HepG2 (cell line): ENCODE measurements around the gene LIME1. TPM values are rescaled to one million over a fixed set of nuclear protein-coding genes. Genes with fewer than 3 reads are reported as not detected.

Source experiments
- ATF5 ChIP-seq: sonication (generic); formaldehyde crosslinking; IDR thresholded peaks from 2 replicates; pipeline ENCODE4 v1.4.0; 2020; ENCODE audit warnings: mild to moderate bottlenecking, low read depth, missing genetic modification reagents
- CAMTA2 ChIP-seq: sonication (generic); formaldehyde crosslinking; IDR thresholded peaks from 2 replicates; pipeline ENCODE4 v1.4.0; 2020; ENCODE audit warnings: mild to moderate bottlenecking, missing genetic modification reagents, borderline replicate concordance
- DRAP1 ChIP-seq: IDR thresholded peaks from 2 replicates; pipeline ENCODE4 v1.6.1; 2016; ENCODE audit warnings: missing genetic modification reagents, missing compliant biosample characterization
- JUND ChIP-seq: sonication (generic); formaldehyde crosslinking; IDR thresholded peaks from 2 replicates; pipeline ENCODE4 v1.8.0; 2022; ENCODE audit warnings: mild to moderate bottlenecking, missing genetic modification reagents
- KDM5A ChIP-seq: fragments of 200-600 bp; sonication (generic); IDR thresholded peaks from 2 replicates; pipeline ENCODE4 v1.7.0; 2018; ENCODE audit warnings: antibody characterized with exemption, mild to moderate bottlenecking, low read length, borderline replicate concordance
- KLF6 ChIP-seq: IDR thresholded peaks from 2 replicates; pipeline ENCODE4 v1.8.0; 2016; ENCODE audit warnings: missing biosample characterization, missing genetic modification reagents
- MXD4 ChIP-seq: IDR thresholded peaks from 2 replicates; pipeline ENCODE4 v1.6.1; 2016; ENCODE audit warnings: mild to moderate bottlenecking, missing biosample characterization, missing genetic modification reagents
- PRDM15 ChIP-seq: sonication (generic); formaldehyde crosslinking; IDR thresholded peaks from 2 replicates; pipeline ENCODE4 v1.4.0; 2020; ENCODE audit warnings: missing genetic modification reagents
- RFXAP ChIP-seq: sonication (generic); formaldehyde crosslinking; IDR thresholded peaks from 2 replicates; pipeline ENCODE4 v1.4.0; 2020; ENCODE audit warnings: missing genetic modification reagents, borderline replicate concordance
- SMAD3 ChIP-seq: sonication (generic); formaldehyde crosslinking; IDR thresholded peaks from 2 replicates; pipeline ENCODE4 v1.4.0; 2020; ENCODE audit warnings: missing genetic modification reagents
- SOX6 ChIP-seq, 2 experiments: fragments of 450-650 bp in 1 of 2; sonication (generic) in 1 of 2; formaldehyde crosslinking in 1 of 2; IDR thresholded peaks; 2 replicates each; pipeline versions ENCODE4 v1.4.0 to v1.6.1; 2017 to 2020; ENCODE audit warnings: antibody characterized with exemption in 1 of 2, mild to moderate bottlenecking in 1 of 2, missing genetic modification reagents in 1 of 2
- TBX3 ChIP-seq: fragments of 450-650 bp; IDR thresholded peaks from 2 replicates; pipeline ENCODE4 v1.6.1; 2017; ENCODE audit warnings: antibody characterized with exemption, mild to moderate bottlenecking, inconsistent platforms, borderline replicate concordance
- ZBTB3 ChIP-seq: sonication (generic); formaldehyde crosslinking; IDR thresholded peaks from 2 replicates; pipeline ENCODE4 v1.4.0; 2020; ENCODE audit warnings: low read depth, mild to moderate bottlenecking, moderate library complexity, missing genetic modification reagents, borderline replicate concordance
- ZFP36 ChIP-seq: fragments of 150-350 bp; IDR thresholded peaks from 2 replicates; pipeline ENCODE4 v1.6.1; 2018; ENCODE audit warnings: borderline replicate concordance, low read length, low read depth; ENCODE audit not compliant: partially characterized antibody
- ZNF263 ChIP-seq: sonication (generic); formaldehyde crosslinking; IDR thresholded peaks from 2 replicates; pipeline ENCODE4 v1.4.0; 2020; ENCODE audit warnings: missing genetic modification reagents
- ZNF343 ChIP-seq: sonication (generic); formaldehyde crosslinking; IDR thresholded peaks from 2 replicates; pipeline ENCODE4 v1.4.0; 2020; ENCODE audit warnings: mild to moderate bottlenecking, missing genetic modification reagents
- ZNF703 ChIP-seq: sonication (generic); formaldehyde crosslinking; IDR thresholded peaks from 2 replicates; pipeline ENCODE4 v1.5.1; 2020; ENCODE audit warnings: missing genetic modification reagents, mild to moderate bottlenecking, moderate library complexity, borderline replicate concordance
- ZSCAN12 ChIP-seq: sonication (generic); formaldehyde crosslinking; IDR thresholded peaks from 2 replicates; pipeline ENCODE4 v1.9.0; 2021; ENCODE audit warnings: mild to moderate bottlenecking, missing genetic modification reagents
- polyA plus RNA-seq, 8 experiments: library from polyadenylated mRNA; depleted of rRNA in 3 of 8; stranded (reverse) in 7 of 8; unstranded in 1 of 8; fragments of >200 nt; fragmentation: Illumina TruSeq in 4 of 8; extraction: Trizol in 4 of 8; gene quantifications; 2 replicates each; pipeline versions ENCODE4 v1.2.1 to v1.2.3, GENCODE V29; 2011 to 2016; ENCODE audit warnings: low read depth in 4 of 8, missing spikeins in 1 of 8, mixed read lengths in 1 of 8; ENCODE audit not compliant: insufficient read depth in 1 of 8
- total RNA-seq, 5 experiments: library from RNA; depleted of rRNA; stranded (reverse); fragments of >200 nt; fragmentation: Illumina TruSeq; extraction: Trizol; gene quantifications; 2 replicates each; pipeline ENCODE4 v1.2.3, GENCODE V29; 2016; ENCODE audit warnings: low read depth in 1 of 5
- TF ChIP-seq, protein P1 (sequence below): sonication (generic); formaldehyde crosslinking; IDR thresholded peaks from 2 replicates; pipeline ENCODE4 v1.8.0; 2022; ENCODE audit warnings: mild to moderate bottlenecking, missing genetic modification reagents
- TF ChIP-seq, protein P2 (sequence below): IDR thresholded peaks from 2 replicates; pipeline ENCODE4 v1.6.1; 2016; ENCODE audit warnings: low read depth, control low read depth

Gene LIME1
- total and polyA plus RNA-seq, 2 of the 13 experiments (the other 11 are each of a cell fraction or from before 2014, with no cell fraction given) = 13.0 to 61.5 TPM

GRCh38 chr20:63739130-63740069, 2.9 kb downstream of the LIME1 start, which contains the start of gene SLC2A4RG (continued):
- TF ChIP-seq, protein P1, sequence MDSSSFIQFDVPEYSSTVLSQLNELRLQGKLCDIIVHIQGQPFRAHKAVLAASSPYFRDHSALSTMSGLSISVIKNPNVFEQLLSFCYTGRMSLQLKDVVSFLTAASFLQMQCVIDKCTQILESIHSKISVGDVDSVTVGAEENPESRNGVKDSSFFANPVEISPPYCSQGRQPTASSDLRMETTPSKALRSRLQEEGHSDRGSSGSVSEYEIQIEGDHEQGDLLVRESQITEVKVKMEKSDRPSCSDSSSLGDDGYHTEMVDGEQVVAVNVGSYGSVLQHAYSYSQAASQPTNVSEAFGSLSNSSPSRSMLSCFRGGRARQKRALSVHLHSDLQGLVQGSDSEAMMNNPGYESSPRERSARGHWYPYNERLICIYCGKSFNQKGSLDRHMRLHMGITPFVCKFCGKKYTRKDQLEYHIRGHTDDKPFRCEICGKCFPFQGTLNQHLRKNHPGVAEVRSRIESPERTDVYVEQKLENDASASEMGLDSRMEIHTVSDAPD = peak; percentile 60; the same call in 1 of the 2 replicates
- TF ChIP-seq PRDM15 (peak; percentile 39; the same call in 1 of the 2 replicates), ZNF703 (CRISPR knock-in tag) (no peak; the same call in 1 of the 2 replicates), KDM5A (peak; percentile 29; the same call in 1 of the 2 replicates), ZBTB3 (CRISPR knock-in tag) (peak; percentile 26; the same call in 1 of the 2 replicates), CAMTA2 (CRISPR knock-in tag) (no peak), KLF6 (CRISPR knock-in tag) (peak; percentile 86; the same call in 1 of the 2 replicates), DRAP1 (peak; percentile 84; the same call in 1 of the 2 replicates), RFXAP (CRISPR knock-in tag) (peak; percentile 92), ZNF343 (0 out of 2 replicates have a peak, but pooled peaks have one; percentile 9), ATF5 (no peak), SMAD3 (CRISPR knock-in tag) (peak; percentile 88), ZSCAN12 (no peak; the same call in 1 of the 2 replicates), ZNF263 (peak; percentile 57; the same call in 1 of the 2 replicates), MXD4 (CRISPR knock-in tag) (peak; percentile 86), SOX6 (IDR thresholded peaks at IDR 0.05) (no peak), SOX6 (CRISPR knock-in tag; IDR thresholded peaks at IDR 0.05) (peak; percentile 83), ZFP36 (no peak), JUND (CRISPR knock-in tag) (no peak), TBX3 (no peak)
- TF ChIP-seq, protein P2, sequence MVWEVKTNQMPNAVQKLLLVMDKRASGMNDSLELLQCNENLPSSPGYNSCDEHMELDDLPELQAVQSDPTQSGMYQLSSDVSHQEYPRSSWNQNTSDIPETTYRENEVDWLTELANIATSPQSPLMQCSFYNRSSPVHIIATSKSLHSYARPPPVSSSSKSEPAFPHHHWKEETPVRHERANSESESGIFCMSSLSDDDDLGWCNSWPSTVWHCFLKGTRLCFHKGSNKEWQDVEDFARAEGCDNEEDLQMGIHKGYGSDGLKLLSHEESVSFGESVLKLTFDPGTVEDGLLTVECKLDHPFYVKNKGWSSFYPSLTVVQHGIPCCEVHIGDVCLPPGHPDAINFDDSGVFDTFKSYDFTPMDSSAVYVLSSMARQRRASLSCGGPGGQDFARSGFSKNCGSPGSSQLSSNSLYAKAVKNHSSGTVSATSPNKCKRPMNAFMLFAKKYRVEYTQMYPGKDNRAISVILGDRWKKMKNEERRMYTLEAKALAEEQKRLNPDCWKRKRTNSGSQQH (CRISPR knock-in tag) = peak; percentile 42; the same call in 1 of the 2 replicates
